ENCODE results near the gene ROCK1. TPM values are rescaled to one million over a fixed set of nuclear protein-coding genes. Genes with fewer than 3 reads are reported as not detected.

ROCK1 gene
- total RNA-seq, result 100 to 1,000 TPM in 2 of 6 donors, 10 to 100 TPM in 4; 49.4 to 134 (median 75.9) TPM

DNA sequence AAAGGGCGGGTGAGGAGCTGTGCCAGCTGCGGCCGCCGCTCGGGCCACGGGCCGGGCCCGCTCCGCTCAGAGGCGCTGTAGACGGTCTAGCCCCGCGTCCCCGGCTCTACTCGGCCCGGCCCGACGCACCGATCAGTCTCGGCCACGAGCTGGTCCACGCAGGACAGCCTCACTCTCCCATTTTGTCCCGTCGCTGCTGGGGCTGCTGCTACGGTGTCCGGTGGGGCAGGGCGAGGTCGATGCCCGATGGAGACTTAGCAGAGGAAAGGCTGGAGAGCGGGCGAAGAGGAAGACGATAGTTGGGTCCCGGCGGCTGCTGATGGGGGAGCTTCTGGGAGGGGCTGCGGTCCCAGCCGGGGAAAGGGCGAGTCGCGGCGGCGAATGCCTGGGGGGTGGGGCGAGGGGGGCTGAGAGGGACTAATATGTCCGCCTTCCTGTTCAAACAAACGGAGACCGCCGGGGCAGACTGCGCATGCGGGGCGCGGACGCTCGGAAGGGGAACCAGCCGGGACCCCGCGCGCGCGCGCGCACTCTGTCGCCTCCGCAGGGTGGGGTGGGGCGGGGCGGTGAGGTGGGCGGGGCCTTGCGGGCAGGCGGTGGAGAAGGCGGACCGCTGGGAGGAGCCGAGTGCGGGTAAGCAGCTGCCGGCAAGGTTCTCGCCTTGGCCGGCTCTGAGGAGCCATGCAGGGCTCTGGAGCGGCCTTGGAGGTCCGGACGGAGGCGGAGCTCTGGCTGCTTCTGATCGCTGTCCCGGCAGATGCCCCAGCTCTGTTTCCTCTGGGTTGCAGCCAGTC lies at the start of gene ROCK1:
TSS of gene ROCK1 (minus strand) at position 468 of the 794 bp plus-strand sequence. CDS start 903 bp downstream, outside the sequence.
- TF ChIP-seq EP300 (IDR thresholded peaks at IDR 0.05) (no peak), POLR2AphosphoS5 (IDR thresholded peaks at IDR 0.05) (peak; percentile 56 to 82), POLR2A (IDR thresholded peaks at IDR 0.05) (peak in 3 of 4 donors; percentile 63 to 88 (median 85))
- TF ChIP-seq, protein P1, sequence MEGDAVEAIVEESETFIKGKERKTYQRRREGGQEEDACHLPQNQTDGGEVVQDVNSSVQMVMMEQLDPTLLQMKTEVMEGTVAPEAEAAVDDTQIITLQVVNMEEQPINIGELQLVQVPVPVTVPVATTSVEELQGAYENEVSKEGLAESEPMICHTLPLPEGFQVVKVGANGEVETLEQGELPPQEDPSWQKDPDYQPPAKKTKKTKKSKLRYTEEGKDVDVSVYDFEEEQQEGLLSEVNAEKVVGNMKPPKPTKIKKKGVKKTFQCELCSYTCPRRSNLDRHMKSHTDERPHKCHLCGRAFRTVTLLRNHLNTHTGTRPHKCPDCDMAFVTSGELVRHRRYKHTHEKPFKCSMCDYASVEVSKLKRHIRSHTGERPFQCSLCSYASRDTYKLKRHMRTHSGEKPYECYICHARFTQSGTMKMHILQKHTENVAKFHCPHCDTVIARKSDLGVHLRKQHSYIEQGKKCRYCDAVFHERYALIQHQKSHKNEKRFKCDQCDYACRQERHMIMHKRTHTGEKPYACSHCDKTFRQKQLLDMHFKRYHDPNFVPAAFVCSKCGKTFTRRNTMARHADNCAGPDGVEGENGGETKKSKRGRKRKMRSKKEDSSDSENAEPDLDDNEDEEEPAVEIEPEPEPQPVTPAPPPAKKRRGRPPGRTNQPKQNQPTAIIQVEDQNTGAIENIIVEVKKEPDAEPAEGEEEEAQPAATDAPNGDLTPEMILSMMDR (IDR thresholded peaks at IDR 0.05), result peak in 1 of 6 experiments; percentile 9
- Histone ChIP-seq H3K27ac (peak within 1 kb of the TSS; percentile 96 to 100 (median 98)), H3K4me1 (peaks cover 25 to 36% (median 30%) of the 10 kb centered on the region in 4 donors), H3K9me3 (no peaks in the 10 kb centered on the region), H3K27me3 (no peaks in the 10 kb centered on the region), H3K4me3 (peak within 1 kb of the TSS; percentile 74 to 98 (median 82)), H3K36me3 (no peaks in the 10 kb centered on the region)
- ATAC-seq (ENCODE audit: low FRiP score in 2 of 2), result peak; percentile 96 to 99
- DNase-seq, result peak; percentile 98 to 100
- 0% methylated on average over 31 to 36 of the region's 80 CpGs for whole genome bisulfite sequencing, 2 donors

DNA sequence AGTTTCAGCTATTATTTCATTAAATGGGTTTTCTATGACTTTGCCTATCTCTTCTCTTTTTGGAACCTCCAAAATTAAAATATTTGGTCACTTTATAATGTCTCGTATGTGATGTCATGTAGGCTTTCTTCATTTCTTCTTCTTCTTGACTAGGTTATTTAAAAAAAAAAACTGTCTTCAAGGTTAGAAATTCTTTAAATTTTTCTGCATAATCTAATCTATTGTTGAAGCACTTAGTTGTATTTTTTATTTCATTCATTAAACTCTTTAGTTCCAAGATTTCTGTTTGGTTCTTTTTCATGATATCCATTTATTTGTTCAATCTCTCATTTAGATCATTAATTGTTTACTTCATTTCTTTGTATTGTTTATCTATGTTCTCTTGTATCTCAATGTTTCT lies 43.8 kb upstream of the ROCK1 start:
- H3K4me1 ChIP-seq, result no peaks in the 10 kb centered on the region
- no peak overlapping the region for H3K4me3 ChIP-seq
- ATAC-seq (ENCODE audit: low FRiP score in 2 of 2) (no peak), DNase-seq (no peak)
- no peaks in the 10 kb centered on the region for H3K36me3 ChIP-seq
- peaks cover 0 to 28% (median 7%) of the 10 kb centered on the region in 4 donors for H3K9me3 ChIP-seq
- H3K27ac ChIP-seq, result no peak overlapping the region
- no peaks in the 10 kb centered on the region for H3K27me3 ChIP-seq
- WGBS, 2 donors, result 75 to 100% methylated on average over 1 of the region's 1 CpG
- TF ChIP-seq EP300 (IDR thresholded peaks at IDR 0.05) (no peak), POLR2AphosphoS5 (IDR thresholded peaks at IDR 0.05) (no peak), POLR2A (IDR thresholded peaks at IDR 0.05) (no peak)
- TF ChIP-seq, protein P1 (IDR thresholded peaks at IDR 0.05), result no peak

DNA sequence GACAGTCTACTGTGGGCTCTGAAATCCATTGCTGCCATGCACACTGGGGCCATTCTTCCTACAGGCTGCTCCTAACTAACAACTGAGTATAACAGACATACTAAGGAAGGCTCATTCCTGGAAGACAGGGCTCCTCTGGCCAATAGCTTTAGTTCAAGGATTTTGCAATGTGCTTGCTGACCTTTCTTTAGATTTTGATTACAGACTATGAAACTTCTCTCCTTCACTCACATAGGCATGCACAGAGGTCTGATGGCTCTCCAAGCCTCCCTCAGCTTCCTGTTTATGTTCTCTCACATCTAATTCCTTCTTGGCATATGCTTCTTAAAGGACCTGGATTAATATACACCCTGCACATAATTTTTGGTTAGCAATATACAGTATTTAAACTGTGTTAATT lies 34.4 kb upstream of the ROCK1 start:
- Histone ChIP-seq H3K9me3 (no peaks in the 10 kb centered on the region), H3K27ac (no peak overlapping the region), H3K4me3 (no peak overlapping the region), H3K36me3 (no peaks in the 10 kb centered on the region), H3K27me3 (no peaks in the 10 kb centered on the region), H3K4me1 (no peaks in the 10 kb centered on the region)
- ATAC-seq (ENCODE audit: low FRiP score in 2 of 2) (peak in 1 of 2 donors; percentile 14), DNase-seq (no peak)
- TF ChIP-seq, protein P1 (IDR thresholded peaks at IDR 0.05), result no peak
- TF ChIP-seq EP300 (IDR thresholded peaks at IDR 0.05) (no peak), POLR2AphosphoS5 (IDR thresholded peaks at IDR 0.05) (no peak), POLR2A (IDR thresholded peaks at IDR 0.05) (no peak)

DNA sequence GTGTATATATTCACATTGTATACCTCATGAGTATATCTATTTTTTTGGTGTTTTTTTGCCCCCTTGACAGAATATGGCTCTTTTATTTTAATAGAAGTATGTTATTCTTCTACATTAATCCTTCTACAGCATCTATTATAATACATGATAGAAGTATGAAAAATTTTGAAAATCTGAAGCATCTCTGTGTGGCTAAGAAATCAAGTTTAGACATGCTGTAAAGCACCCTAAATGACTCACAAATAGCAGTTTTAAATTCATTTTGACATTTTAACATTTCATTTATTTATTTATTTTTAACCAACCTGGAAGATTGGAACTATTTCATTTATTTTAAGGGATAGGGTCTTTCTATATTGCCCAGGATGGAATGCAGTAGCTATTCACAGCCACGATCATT lies 33.8 kb upstream of the ROCK1 start:
- no peaks in the 10 kb centered on the region for H3K4me1 ChIP-seq
- ATAC-seq (ENCODE audit: low FRiP score in 2 of 2) (no peak), DNase-seq (no peak)
- H3K27ac ChIP-seq, result no peak overlapping the region
- 94 to 100% methylated on average over 1 of the region's 1 CpG for WGBS, 2 donors
- no peaks in the 10 kb centered on the region for H3K9me3 ChIP-seq
- no peaks in the 10 kb centered on the region for H3K27me3 ChIP-seq
- no peaks in the 10 kb centered on the region for H3K36me3 ChIP-seq
- TF ChIP-seq EP300 (IDR thresholded peaks at IDR 0.05) (no peak), POLR2AphosphoS5 (IDR thresholded peaks at IDR 0.05) (no peak), POLR2A (IDR thresholded peaks at IDR 0.05) (no peak)
- TF ChIP-seq, protein P1 (IDR thresholded peaks at IDR 0.05), result no peak
- no peak overlapping the region for H3K4me3 ChIP-seq
